Left ventricle myocardium superior (tissue), 1 donor: ENCODE results near the gene ZNF12. TPM values are rescaled to one million over a fixed set of nuclear protein-coding genes. Genes with fewer than 3 reads are reported as not detected.

Experiments used
- ATAC-seq: fragments of 200-7000 bp; cut with Tn5 transposase; one replicate; pipeline ENCODE4 v1.9.1; 2020; ENCODE audit warnings: mild to moderate bottlenecking, moderate library complexity
- DNase-seq: peaks from one replicate; pipeline ENCODE4 v3.0.0-alpha.2; 2020
- intact Hi-C: fragments of 100-400 bp; cut with micrococcal nuclease; formaldehyde crosslinking; loops from one replicate; pipeline ENCODE4 v1.11.0; 2022
- total RNA-seq: library from RNA; stranded (reverse); fragmentation: NEBNext Ultra II Directional; extraction: Animal tissue kit (Norgen Biotek cat#: 25700); gene quantifications from one replicate; pipeline ENCODE4 v1.2.1, GENCODE V29; 2021
- donor health status: DM: no; HTN: yes; CAD: no; lungs with severe emphysema.

Gene ZNF12
- total RNA-seq, 1 donor from 2014 or later, result 15.5 TPM

GRCh38 chr7:6650521-6651011, 56.2 kb downstream of the ZNF12 start:
- intact Hi-C loops, result no loop called here
- DNase-seq (no peak), ATAC-seq (no peak)

- ATAC-seq (no peak), DNase-seq (no peak)
- intact Hi-C loops, result no loop called here
Observed at GRCh38 chr7:6650086-6650485, 56.7 kb downstream of the ZNF12 start.

DNA sequence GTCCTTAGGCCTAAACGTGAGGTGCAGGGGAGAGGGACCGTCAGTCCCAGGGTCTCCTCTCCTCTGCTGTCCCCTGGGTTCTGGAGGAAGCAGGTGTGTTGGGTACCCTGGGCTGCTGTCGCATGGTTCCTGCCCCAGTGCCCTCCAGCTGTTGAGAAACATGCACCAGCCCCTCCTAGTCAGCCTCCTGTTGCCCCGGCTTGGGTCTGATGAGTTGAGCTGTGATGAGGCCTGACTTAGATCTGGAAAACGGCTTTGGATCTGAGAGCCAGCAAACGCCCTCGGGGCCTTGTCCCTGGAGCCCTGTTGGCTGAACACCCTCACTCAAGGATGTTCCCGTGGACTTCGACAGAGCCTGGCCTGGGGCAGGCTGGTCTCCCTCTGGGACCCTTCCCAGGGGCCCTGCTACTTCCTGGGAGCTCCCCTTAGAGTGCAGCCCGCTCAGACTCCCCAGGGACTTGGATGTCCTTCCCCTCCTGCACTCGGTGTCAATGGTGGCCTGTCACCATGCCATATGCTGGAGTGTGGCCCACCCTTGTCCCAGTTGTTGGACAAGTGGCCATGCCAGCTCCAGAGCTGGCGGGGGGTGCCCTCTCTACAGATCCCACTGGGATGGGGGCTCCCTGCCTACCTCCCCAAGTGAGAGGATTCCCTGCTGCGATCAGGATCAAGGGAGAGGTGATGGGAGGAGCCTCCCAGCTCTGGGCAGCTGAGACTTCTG, 57.3 kb downstream of the ZNF12 start:
- ATAC-seq, result no peak
- intact Hi-C loops, result no loop called here
- DNase-seq, result no peak

- ATAC-seq (no peak), DNase-seq (no peak)
- intact Hi-C loops, result no loop called here
Observed at GRCh38 chr7:6648815-6649104, 58.0 kb downstream of the ZNF12 start.

GRCh38 chr7:6648066-6648814, 58.5 kb downstream of the ZNF12 start:
- intact Hi-C loops, result no loop called here
- ATAC-seq (no peak), DNase-seq (no peak)

DNA sequence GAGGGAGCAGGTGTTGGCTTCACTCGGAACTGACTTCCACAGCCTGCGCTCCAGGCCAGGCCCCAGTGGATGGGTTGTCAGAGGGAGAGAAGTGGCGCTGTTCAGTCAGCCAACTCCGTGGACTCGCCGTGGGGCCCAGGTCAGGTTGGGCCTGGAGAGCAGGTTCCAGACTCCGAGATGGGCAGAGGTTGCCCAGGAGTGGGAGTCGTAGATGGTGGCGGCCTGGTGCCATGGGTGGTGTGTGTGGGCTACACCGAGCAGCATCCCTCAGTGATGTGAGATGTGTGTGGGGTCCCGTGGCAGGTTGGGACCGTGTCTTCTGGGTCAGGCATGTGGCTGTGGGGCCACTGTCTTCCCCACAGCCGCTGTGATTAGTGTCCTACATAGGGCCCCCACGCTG, 59.2 kb downstream of the ZNF12 start:
- intact Hi-C loops, result no loop called here
- ATAC-seq, result no peak

DNA sequence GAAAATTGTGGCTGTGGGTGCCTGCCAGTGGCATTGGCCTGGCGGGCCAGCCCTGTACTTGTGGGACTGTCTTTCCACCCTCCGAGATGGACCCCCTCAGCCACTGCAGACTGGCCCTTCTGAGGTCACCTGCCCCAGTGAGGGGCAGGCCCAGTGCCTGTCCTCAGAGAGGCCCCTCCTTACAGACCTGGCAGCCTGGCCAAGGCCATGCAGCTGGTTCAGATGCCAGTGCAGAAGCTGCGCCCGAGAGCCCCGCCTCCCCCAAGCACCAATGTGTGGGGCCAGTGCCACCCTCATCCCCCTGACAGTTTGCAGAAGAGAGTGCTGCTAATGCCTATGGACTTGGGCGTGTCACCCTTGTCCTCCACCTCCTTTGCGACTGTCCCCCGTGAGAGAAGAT, 59.7 kb downstream of the ZNF12 start:
- intact Hi-C loops, result no loop called here
- peak; percentile 43 for ATAC-seq
- no peak for DNase-seq

More for the DNA sequence above, 59.2 kb downstream of the ZNF12 start:
- no peak for DNase-seq

- intact Hi-C loops, result no loop called here
- no peak for DNase-seq
- ATAC-seq, result no peak
Observed at GRCh38 chr7:6646465-6646864, 60.3 kb downstream of the ZNF12 start.

- intact Hi-C loops, result no loop called here
- no peak for ATAC-seq
- DNase-seq, result no peak
Observed at GRCh38 chr7:6644728-6645127, 62.0 kb downstream of the ZNF12 start.

- no peak for ATAC-seq
- intact Hi-C loops, result no loop called here
- no peak for DNase-seq
Observed at GRCh38 chr7:6643915-6644625, 62.7 kb downstream of the ZNF12 start.

GRCh38 chr7:6642861-6643640, 63.7 kb downstream of the ZNF12 start:
- no peak for ATAC-seq
- intact Hi-C loops, result no loop called here
- no peak for DNase-seq

GRCh38 chr7:6642239-6642839, 64.4 kb downstream of the ZNF12 start:
- no peak for DNase-seq
- ATAC-seq, result no peak
- intact Hi-C loops, result no loop called here

- DNase-seq (no peak), ATAC-seq (no peak)
- intact Hi-C loops, result no loop called here
Observed at GRCh38 chr7:6641305-6642035, 65.3 kb downstream of the ZNF12 start.

GRCh38 chr7:6640246-6640721, 66.5 kb downstream of the ZNF12 start:
- ATAC-seq (peak; percentile 29), DNase-seq (peak; percentile 56)
- intact Hi-C loops, result no loop called here

GRCh38 chr7:6639627-6640026, 67.1 kb downstream of the ZNF12 start:
- ATAC-seq (no peak), DNase-seq (no peak)
- intact Hi-C loops, result no loop called here

DNA sequence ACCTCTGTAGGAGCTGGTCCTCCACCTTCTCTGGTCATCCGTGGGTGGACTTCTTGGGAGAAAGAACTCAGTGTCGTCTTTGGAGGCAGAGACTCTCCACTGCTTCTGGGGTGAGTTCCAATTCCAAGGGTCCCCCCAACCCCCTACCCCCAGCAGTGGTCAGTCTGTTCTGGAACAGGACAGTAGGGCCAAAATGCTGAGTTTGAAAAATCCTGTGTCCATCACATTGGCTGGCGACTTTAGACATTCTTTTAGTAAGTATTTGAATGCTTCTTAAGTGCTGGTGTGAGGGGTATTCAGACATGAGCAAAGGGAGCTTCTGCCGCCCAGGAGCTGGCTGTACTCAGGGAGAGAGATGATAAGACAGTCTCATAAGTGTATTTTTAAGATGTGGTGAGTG, 67.7 kb downstream of the ZNF12 start:
- DNase-seq (no peak), ATAC-seq (no peak)
- intact Hi-C loops, result no loop called here
